Right lobe of liver (tissue), 6 donors: Measurements from ENCODE around the gene SSH2. TPM values are rescaled to one million over a fixed set of nuclear protein-coding genes. Genes with fewer than 3 reads are reported as not detected.
"Not testable (repeated sequence)": the region's sequence is repeated elsewhere in the genome, so short reads cannot be mapped to it uniquely, and the experiment has no call there.

ENCODE experiments used
- ATAC-seq, 4 donors: fragments of 200-7000 bp; cut with Tn5 transposase; one replicate each; pipeline ENCODE4 v1.9.1; 2020; ENCODE audit warnings: mild to moderate bottlenecking in 4 of 4, moderate library complexity in 4 of 4
- DNase-seq, 3 donors: peaks; one replicate each; pipeline ENCODE4 v3.0.0-alpha.2; 2020
- H3K27ac ChIP-seq, 3 donors: fragments of 200-600 bp; one replicate each; pipeline ENCODE4 v1.8.0; 2022
- H3K27me3 ChIP-seq, 2 donors: fragments of 200-600 bp; one replicate each; pipeline ENCODE4 v1.8.0; 2022
- H3K36me3 ChIP-seq, 4 donors: fragments of 200-600 bp; sonication (generic) in 1 of 4; one replicate each; pipeline versions ENCODE4 v1.5.1 to v1.8.0; 2017 to 2022; ENCODE audit warnings: control low read depth in 1 of 4
- H3K4me1 ChIP-seq, 4 donors: fragments of 200-600 bp; sonication (generic) in 1 of 4; one replicate each; pipeline versions ENCODE4 v1.5.1 to v1.8.0; 2017 to 2022; ENCODE audit warnings: control low read depth in 1 of 4
- H3K4me3 ChIP-seq, 3 donors: fragments of 200-600 bp; one replicate each; pipeline ENCODE4 v1.8.0; 2022
- H3K9me3 ChIP-seq, 4 donors: fragments of 200-600 bp; sonication (generic) in 1 of 4; one replicate each; pipeline versions ENCODE4 v1.5.1 to v1.8.0; 2017 to 2022; ENCODE audit warnings: control low read depth in 1 of 4
- CTCF ChIP-seq, 4 donors: fragments of 200-600 bp in 3 of 4; fragments of 450-650 bp in 1 of 4; IDR thresholded peaks; one replicate each; pipeline versions ENCODE4 v1.5.1 to v1.8.0; 2016 to 2022; ENCODE audit warnings: antibody characterized with exemption in 4 of 4, mild to moderate bottlenecking in 2 of 4
- POLR2A ChIP-seq: fragments of 450-650 bp; IDR thresholded peaks from one replicate; pipeline ENCODE4 v1.6.1; 2017; ENCODE audit warnings: antibody characterized with exemption, mild to moderate bottlenecking
- WGBS: methylation state at CpG from one replicate; pipeline ENCODE4 v1.1.6; 2018; ENCODE audit warnings: low coverage, low lambda C conversion rate; ENCODE audit not compliant: insufficient coverage; ENCODE audit errors: missing lambda C conversion rate; 5-methylcytosine and 5-hydroxymethylcytosine counted together
- intact Hi-C, 2 donors: fragments of 100-400 bp; cut with DNase I; formaldehyde crosslinking; loops; one replicate each; pipeline versions ENCODE4 v1.11.2 to v1.14.1; 2022
- total RNA-seq, 6 experiments: library from RNA; depleted of rRNA in 2 of 6; stranded (reverse); fragments of >200 nt in 2 of 6; fragmentation: NEBNext Ultra II Directional in 3 of 6; extraction: Animal tissue kit (Norgen Biotek cat#: 25700) in 3 of 6; gene quantifications; one replicate each; pipeline versions ENCODE4 v1.1.0 to v1.2.4, GENCODE V29; 2016 to 2023
- donor health status: DM: no; HTN: yes; CAD: no.
- donor health status: DM: no; HTN: no; CAD: no.
- donor health status: DM: no; HTN: no; CAD: no.
- donor health status: DM: no; HTN: yes; CAD: no.
- donor health status: DM: no; HTN: yes; CAD: no.

SSH2 gene
- total RNA-seq, 6 experiments from 2014 or later = 8.0 to 12.7 (median 10.5) TPM

- H3K36me3 ChIP-seq = no peaks in the 10 kb centered on the region
- TF ChIP-seq POLR2A = no peak
- TF ChIP-seq CTCF (IDR thresholded peaks at IDR 0.05) = no peak
- 71% methylated on average over 2 of the region's 4 CpGs for WGBS
- H3K4me1 ChIP-seq = no peaks in the 10 kb centered on the region
- no peaks in the 10 kb centered on the region for H3K9me3 ChIP-seq
- ATAC-seq (no peak), DNase-seq (no peak)
- H3K4me3 ChIP-seq = no peak overlapping the region
- intact Hi-C loops = no loop called here
- H3K27me3 ChIP-seq = no peaks in the 10 kb centered on the region
- H3K27ac ChIP-seq = no peak overlapping the region
Observed at GRCh38 chr17:29958947-29959657, 29.1 kb upstream of the SSH2 start.

GRCh38 chr17:29957488-29957887 lies 27.5 kb upstream of the SSH2 start:
- not testable (repeated sequence) for H3K4me1 ChIP-seq, H3K4me3 ChIP-seq
- WGBS = 100% methylated on average over 1 of the region's 1 CpG

GRCh38 chr17:29956225-29956624 lies 26.2 kb upstream of the SSH2 start:
- ATAC-seq (no peak), DNase-seq (no peak)
- intact Hi-C loops = no loop called here
- Histone ChIP-seq H3K27ac (no peak overlapping the region), H3K4me3 (no peak overlapping the region), H3K27me3 (no peaks in the 10 kb centered on the region), H3K4me1 (no peaks in the 10 kb centered on the region), H3K9me3 (no peaks in the 10 kb centered on the region), H3K36me3 (no peaks in the 10 kb centered on the region)
- no peak for TF ChIP-seq POLR2A
- TF ChIP-seq CTCF (IDR thresholded peaks at IDR 0.05) = no peak

More at GRCh38 chr17:29957488-29957887, 27.5 kb upstream of the SSH2 start:
- H3K9me3 ChIP-seq, H3K27me3 ChIP-seq, DNase-seq, intact Hi-C loops, ATAC-seq, H3K36me3 ChIP-seq, H3K27ac ChIP-seq: not testable (repeated sequence)

- TF ChIP-seq CTCF (IDR thresholded peaks at IDR 0.05) = peak in 1 of 4 donors; percentile 9
- TF ChIP-seq POLR2A = no peak
- Histone ChIP-seq H3K27me3 (no peaks in the 10 kb centered on the region), H3K4me3 (no peak overlapping the region), H3K4me1 (no peaks in the 10 kb centered on the region), H3K36me3 (no peaks in the 10 kb centered on the region), H3K9me3 (no peaks in the 10 kb centered on the region), H3K27ac (no peak overlapping the region)
- intact Hi-C loops = no loop called here
- DNase-seq = no peak
- no CpG with 5 or more reads among the region's 4 CpGs for whole genome bisulfite sequencing
- ATAC-seq = no peak
Observed at GRCh38 chr17:29954405-29954804, 24.4 kb upstream of the SSH2 start.

- no peak for TF ChIP-seq CTCF (IDR thresholded peaks at IDR 0.05)
- no peaks in the 10 kb centered on the region for H3K27me3 ChIP-seq
- DNase-seq (no peak), ATAC-seq (no peak)
- no peaks in the 10 kb centered on the region for H3K9me3 ChIP-seq
- H3K4me3 ChIP-seq = no peak overlapping the region
- H3K36me3 ChIP-seq = no peaks in the 10 kb centered on the region
- H3K4me1 ChIP-seq = no peaks in the 10 kb centered on the region
- H3K27ac ChIP-seq = no peak overlapping the region
- intact Hi-C loops = no loop called here
Observed at GRCh38 chr17:29949696-29950095, 19.7 kb upstream of the SSH2 start.
